Glutamatergic neuron (in vitro differentiated cells): Measurements from ENCODE around the gene CYP4Z1. TPM values are rescaled to one million over a fixed set of nuclear protein-coding genes. Genes with fewer than 3 reads are reported as not detected.
A peak's percentile ranks its signal among the peaks of the same experiment; 100 is the strongest.
"Not testable (repeated sequence)": the region's sequence is repeated elsewhere in the genome, so short reads cannot be mapped to it uniquely, and the experiment has no call there.

Experiments used
- DNase-seq: peaks from one replicate; pipeline ENCODE4 v3.0.0; 2022
- H3K27ac Mint-ChIP-seq: one replicate; pipeline ENCODE4 v1.8.0; 2020; ENCODE audit warnings: mild to moderate bottlenecking, mixed read lengths, inconsistent platforms; ENCODE audit not compliant: unreplicated experiment
- H3K27me3 Mint-ChIP-seq: one replicate; pipeline ENCODE4 v1.8.0; 2020; ENCODE audit warnings: mild to moderate bottlenecking, moderate library complexity, mixed read lengths, inconsistent platforms; ENCODE audit not compliant: unreplicated experiment
- H3K36me3 Mint-ChIP-seq: one replicate; pipeline ENCODE4 v1.8.0; 2020; ENCODE audit warnings: mild to moderate bottlenecking, mixed read lengths, inconsistent platforms; ENCODE audit not compliant: unreplicated experiment
- H3K4me1 Mint-ChIP-seq: one replicate; pipeline ENCODE4 v1.8.0; 2020; ENCODE audit warnings: mild to moderate bottlenecking, low read depth, mixed read lengths, inconsistent platforms; ENCODE audit not compliant: unreplicated experiment
- H3K4me3 Mint-ChIP-seq: one replicate; pipeline ENCODE4 v1.8.0; 2020; ENCODE audit warnings: mild to moderate bottlenecking, mixed read lengths, inconsistent platforms; ENCODE audit not compliant: unreplicated experiment
- H3K9me3 Mint-ChIP-seq: one replicate; pipeline ENCODE4 v1.8.0; 2020; ENCODE audit warnings: mild to moderate bottlenecking, moderate library complexity, mixed read lengths, inconsistent platforms; ENCODE audit not compliant: unreplicated experiment
- total RNA-seq: library from RNA; stranded (reverse); fragmentation: NEBNext Ultra II Directional; extraction: Animal tissue kit (Norgen Biotek cat#: 25700); gene quantifications from one replicate; pipeline ENCODE4 v1.2.1, GENCODE V29; 2021; ENCODE audit not compliant: unreplicated experiment
- TF ChIP-seq, protein P1 (sequence below): fragments of 200-600 bp; sonication (generic); IDR thresholded peaks from one replicate; pipeline ENCODE4 v1.5.0; 2021; ENCODE audit not compliant: partially characterized antibody, unreplicated experiment

The CYP4Z1 gene
- total RNA-seq, 1 donor from 2014 or later: not detected

DNA sequence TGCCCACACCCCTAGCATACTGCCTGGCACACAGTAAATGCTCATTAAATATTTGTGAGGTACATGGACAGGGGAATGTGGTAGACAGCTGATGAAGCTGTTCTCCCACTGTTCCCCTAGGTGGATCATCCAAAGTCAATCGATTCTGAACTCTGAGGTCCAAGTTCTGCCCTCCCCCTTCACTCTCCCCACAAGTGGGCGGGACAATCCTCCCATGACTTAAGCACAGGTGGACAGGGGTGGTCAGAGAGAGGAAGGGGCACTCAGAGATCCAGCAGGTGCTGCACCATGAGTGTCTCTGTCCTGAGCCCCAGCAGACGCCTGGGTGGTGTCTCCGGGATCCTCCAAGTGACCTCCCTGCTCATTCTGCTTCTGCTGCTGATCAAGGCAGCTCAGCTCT is 70.2 kb downstream of the CYP4Z1 start, which contains the start of gene CYP4A22:
TSS of gene CYP4A22 (plus strand) at position 244 of the 400 bp plus-strand sequence. CDS start at position 289, 45 bp downstream.
- Mint-ChIP-seq H3K4me1 (no peaks in the 10 kb centered on the region), H3K36me3 (no peaks in the 10 kb centered on the region), H3K27me3 (no peaks in the 10 kb centered on the region), H3K27ac (no peak within 1 kb of the TSS), H3K4me3 (no peak within 1 kb of the TSS), H3K9me3 (peaks cover 2% of the 10 kb centered on the region)
- TF ChIP-seq, protein P1, sequence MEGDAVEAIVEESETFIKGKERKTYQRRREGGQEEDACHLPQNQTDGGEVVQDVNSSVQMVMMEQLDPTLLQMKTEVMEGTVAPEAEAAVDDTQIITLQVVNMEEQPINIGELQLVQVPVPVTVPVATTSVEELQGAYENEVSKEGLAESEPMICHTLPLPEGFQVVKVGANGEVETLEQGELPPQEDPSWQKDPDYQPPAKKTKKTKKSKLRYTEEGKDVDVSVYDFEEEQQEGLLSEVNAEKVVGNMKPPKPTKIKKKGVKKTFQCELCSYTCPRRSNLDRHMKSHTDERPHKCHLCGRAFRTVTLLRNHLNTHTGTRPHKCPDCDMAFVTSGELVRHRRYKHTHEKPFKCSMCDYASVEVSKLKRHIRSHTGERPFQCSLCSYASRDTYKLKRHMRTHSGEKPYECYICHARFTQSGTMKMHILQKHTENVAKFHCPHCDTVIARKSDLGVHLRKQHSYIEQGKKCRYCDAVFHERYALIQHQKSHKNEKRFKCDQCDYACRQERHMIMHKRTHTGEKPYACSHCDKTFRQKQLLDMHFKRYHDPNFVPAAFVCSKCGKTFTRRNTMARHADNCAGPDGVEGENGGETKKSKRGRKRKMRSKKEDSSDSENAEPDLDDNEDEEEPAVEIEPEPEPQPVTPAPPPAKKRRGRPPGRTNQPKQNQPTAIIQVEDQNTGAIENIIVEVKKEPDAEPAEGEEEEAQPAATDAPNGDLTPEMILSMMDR: no peak
- no peak for DNase-seq

DNA sequence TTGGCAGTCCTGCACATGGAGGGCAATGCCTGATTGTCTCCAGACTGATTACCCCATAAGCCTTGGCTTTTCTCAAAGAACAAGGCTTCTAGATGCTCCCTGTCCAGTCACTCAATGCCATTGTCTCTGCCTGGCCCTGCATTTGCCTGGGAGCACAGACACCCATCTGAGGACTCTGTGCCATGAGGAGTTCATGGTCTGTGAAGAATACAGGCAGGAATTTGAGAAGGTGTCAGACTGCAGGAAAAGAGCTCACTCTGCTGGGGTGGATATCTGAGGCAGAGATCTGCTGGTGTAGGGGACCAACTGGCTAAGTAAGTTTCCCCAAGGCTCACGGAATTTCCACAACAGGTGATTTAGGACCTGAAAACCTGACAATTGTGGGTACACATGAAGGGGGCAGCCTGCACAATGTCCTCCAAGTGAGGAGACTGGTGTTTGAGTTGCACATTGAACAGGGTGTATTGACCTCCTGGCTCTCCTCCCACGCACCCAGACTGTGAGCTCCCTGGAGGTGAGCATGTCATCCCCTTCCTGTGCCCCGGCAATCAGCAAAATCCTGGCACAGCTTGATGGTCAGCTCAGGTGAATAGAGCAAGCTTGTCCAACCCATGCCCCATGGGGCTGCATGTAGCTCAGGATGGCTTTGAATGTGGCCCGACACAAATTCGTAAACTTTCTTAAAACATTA is 71.0 kb downstream of the CYP4Z1 start:
- DNase-seq: no peak
- Mint-ChIP-seq H3K4me3 (no peak overlapping the region), H3K9me3 (peaks cover 2% of the 10 kb centered on the region), H3K4me1 (no peaks in the 10 kb centered on the region), H3K27me3 (no peaks in the 10 kb centered on the region), H3K36me3 (no peaks in the 10 kb centered on the region), H3K27ac (no peak overlapping the region)
- TF ChIP-seq, protein P1: no peak

DNA sequence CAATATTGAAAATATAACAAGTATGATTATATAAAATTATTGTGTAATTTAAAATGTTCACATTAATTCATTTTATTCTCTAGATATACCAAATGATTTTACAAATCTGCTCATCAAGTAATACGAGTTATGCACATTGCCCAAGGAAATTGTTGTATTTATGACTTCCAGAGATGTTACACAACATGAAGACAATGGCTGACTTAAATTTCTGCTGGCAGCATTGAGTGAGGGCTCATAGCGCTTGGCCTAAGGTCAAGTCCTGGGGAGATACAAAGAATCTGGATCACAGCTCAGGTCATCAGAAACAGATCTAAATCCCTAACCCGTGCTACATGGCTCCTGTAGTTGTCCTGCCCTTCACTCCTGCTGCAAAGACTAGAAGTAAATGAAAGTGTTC is 73.3 kb downstream of the CYP4Z1 start:
- H3K36me3 Mint-ChIP-seq, H3K27me3 Mint-ChIP-seq, H3K4me1 Mint-ChIP-seq, DNase-seq, H3K9me3 Mint-ChIP-seq, H3K27ac Mint-ChIP-seq, H3K4me3 Mint-ChIP-seq: not testable (repeated sequence)

DNA sequence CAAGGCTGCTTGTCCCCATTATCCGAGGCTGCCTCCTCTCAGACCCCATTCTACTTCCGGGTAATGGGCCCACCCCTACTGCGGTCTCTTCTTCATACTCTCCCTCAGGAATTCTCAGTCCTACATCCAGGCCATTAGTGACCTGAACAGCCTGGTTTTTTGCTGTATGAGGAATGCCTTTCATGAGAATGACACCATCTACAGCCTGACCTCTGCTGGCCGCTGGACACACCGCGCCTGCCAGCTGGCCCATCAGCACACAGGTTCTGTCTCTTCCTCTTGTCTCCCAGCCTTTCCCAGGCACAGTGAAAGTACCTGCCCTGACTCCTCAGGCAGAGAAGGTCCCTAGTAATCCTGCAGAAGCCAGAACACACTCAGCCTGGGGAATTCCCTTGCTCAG is 76.6 kb downstream of the CYP4Z1 start:
- H3K36me3 Mint-ChIP-seq, H3K27ac Mint-ChIP-seq, H3K4me1 Mint-ChIP-seq, H3K27me3 Mint-ChIP-seq, H3K9me3 Mint-ChIP-seq, H3K4me3 Mint-ChIP-seq: not testable (repeated sequence)
- DNase-seq: peak; percentile 20

DNA sequence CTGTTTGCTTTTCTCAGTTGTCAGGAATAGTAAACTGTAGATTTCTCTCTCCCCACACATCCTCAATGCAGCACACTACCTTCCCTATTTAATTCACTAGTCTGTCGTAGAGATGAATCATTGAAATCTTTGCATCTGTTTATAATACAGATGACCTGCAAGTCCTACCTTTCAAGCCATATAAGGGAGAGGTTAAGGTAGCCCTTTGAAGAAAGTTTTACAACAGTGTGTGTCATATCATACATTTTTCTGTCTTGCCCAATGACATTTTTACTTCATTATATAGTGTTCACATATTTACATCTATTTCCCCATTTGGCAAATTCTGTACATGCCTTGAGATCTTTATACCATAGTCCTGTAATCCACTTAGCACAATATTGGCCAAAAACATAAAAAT is 79.5 kb downstream of the CYP4Z1 start:
- H3K36me3 Mint-ChIP-seq, H3K27me3 Mint-ChIP-seq, DNase-seq, H3K9me3 Mint-ChIP-seq, H3K27ac Mint-ChIP-seq, H3K4me1 Mint-ChIP-seq, H3K4me3 Mint-ChIP-seq: not testable (repeated sequence)

DNA sequence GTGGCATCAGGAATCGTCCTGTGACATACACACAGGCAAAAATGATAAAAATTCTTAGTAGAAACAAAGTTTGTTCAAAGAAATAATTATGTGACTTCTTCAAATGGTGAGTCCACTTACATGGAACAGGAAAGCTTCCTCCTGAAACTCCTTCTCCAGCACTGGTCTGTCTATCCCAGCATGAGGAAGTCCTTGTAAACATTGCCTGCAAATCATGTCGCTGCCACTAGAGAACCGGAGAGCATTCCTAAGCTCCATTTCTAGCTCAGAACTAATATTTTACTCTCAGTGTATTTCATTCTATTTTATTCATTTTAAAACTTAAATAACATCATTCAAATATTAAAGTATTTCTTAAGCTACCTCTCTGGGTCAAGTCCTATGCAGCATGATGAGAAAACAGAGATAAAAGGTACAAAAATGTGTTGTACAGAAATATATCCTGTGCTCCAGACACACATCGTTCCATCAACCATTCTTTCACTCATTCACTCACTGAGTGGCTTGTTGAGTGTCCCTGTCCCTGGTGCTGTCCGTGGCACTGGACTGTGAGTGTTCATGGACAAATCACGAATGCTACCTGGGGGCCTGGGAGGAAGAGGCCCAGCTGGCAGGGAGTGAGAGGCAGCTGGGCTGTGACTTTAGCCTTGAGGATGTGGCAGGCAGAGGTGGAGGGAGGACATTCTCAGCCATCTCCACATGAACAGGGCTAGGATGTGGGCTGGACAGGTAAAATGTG is 80.2 kb downstream of the CYP4Z1 start:
- Mint-ChIP-seq H3K9me3 (peaks cover 1% of the 10 kb centered on the region), H3K27ac (no peak overlapping the region), H3K4me3 (no peak overlapping the region), H3K27me3 (peaks cover 1% of the 10 kb centered on the region), H3K4me1 (peaks cover 5% of the 10 kb centered on the region), H3K36me3 (no peaks in the 10 kb centered on the region)
- no peak for DNase-seq
- TF ChIP-seq, protein P1: no peak

DNA sequence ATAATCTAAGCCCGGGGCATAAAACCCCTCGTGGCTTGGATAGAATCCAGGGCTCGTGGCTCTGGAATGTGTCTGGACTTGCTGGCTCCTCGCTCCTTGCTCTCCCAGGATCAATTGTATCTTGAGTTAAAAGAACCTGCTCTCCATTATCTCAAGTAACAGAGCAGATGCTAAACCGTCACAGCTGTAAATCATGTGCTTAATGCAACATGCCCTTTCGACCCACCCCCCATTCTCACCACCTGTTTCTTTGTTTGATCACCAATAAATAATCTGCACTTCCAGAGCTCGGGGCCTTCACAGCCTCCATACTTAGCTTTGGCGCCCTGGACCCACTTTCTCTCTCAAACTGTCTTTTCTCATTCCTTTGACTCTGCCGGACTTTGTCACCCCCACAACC is 82.1 kb downstream of the CYP4Z1 start:
- H3K27me3 Mint-ChIP-seq, H3K9me3 Mint-ChIP-seq, H3K4me1 Mint-ChIP-seq, DNase-seq, H3K27ac Mint-ChIP-seq, H3K36me3 Mint-ChIP-seq: not testable (repeated sequence)
- H3K4me3 Mint-ChIP-seq: peak overlapping the region; percentile 7

DNA sequence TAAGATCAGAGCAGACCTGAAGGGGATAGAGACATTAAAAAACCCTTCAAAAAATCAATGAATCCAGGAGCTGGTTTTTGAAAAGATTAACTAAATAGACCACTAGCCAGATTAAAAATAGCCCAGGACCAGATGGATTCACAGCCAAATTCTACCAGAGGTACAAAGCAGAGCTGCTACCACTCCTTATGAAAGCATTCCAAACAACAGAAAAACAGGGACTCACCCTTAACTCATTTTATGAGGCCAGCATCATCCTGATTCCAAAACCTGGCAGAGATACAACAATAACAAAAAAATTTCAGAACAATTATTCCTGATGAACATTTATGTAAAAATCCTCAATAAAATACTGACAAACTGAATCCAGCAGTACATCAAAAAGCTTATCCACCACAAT is 89.4 kb downstream of the CYP4Z1 start:
- not testable (repeated sequence) for H3K27ac Mint-ChIP-seq, H3K27me3 Mint-ChIP-seq, H3K9me3 Mint-ChIP-seq, DNase-seq, H3K4me3 Mint-ChIP-seq, H3K4me1 Mint-ChIP-seq, H3K36me3 Mint-ChIP-seq

DNA sequence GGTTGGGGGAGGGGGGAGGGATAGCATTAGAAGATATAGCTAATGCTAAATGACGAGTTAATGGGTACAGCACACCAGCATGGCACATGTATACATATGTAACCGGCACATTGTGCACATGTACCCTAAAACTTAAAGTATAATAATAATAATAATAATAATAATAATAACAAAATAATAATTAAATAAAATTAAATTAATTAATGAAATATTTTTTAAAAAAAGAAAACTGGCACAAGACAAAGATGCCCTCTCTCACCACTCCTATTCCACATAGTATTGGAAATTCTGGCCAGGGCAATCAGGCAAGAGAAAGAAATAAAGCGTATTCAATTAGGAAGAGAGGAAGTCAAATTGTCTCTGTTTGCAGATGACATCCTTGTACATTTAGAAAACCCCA is 90.9 kb downstream of the CYP4Z1 start:
- not testable (repeated sequence) for H3K27me3 Mint-ChIP-seq, H3K9me3 Mint-ChIP-seq, DNase-seq, H3K27ac Mint-ChIP-seq, H3K4me3 Mint-ChIP-seq, H3K4me1 Mint-ChIP-seq, H3K36me3 Mint-ChIP-seq
